HG03558 (cell line): ENCODE data around the gene PVRIG.
"Not testable (repeated sequence)": the region's sequence is repeated elsewhere in the genome, so short reads cannot be mapped to it uniquely, and the experiment has no call there.

Source experiments
- ATAC-seq: cut with Tn5 transposase; IDR thresholded peaks from one replicate; pipeline ENCODE4 v1.9.1; 2021; ENCODE audit warnings: moderate number of reproducible peaks; ENCODE audit not compliant: unreplicated experiment; ENCODE audit errors: extremely low read depth

PVRIG gene

GRCh38 chr7:100223376-100223927 is 3.7 kb downstream of the PVRIG start:
- not testable (repeated sequence) for ATAC-seq

- not testable (repeated sequence) for ATAC-seq
Measured at GRCh38 chr7:100224891-100225290, 5.1 kb downstream of the PVRIG start.

- not testable (repeated sequence) for ATAC-seq
Measured at GRCh38 chr7:100234660-100235317, 15.0 kb downstream of the PVRIG start.

GRCh38 chr7:100239975-100240374 is 20.2 kb downstream of the PVRIG start:
- ATAC-seq: not testable (repeated sequence)

GRCh38 chr7:100243385-100243784 is 23.6 kb downstream of the PVRIG start:
- ATAC-seq: not testable (repeated sequence)

- not testable (repeated sequence) for ATAC-seq
Measured at GRCh38 chr7:100244988-100245605, 25.3 kb downstream of the PVRIG start.

- not testable (repeated sequence) for ATAC-seq
Measured at GRCh38 chr7:100246121-100246864, 26.5 kb downstream of the PVRIG start.

- not testable (repeated sequence) for ATAC-seq
Measured at GRCh38 chr7:100246865-100247137, 27.1 kb downstream of the PVRIG start.

GRCh38 chr7:100247152-100247757 is 27.5 kb downstream of the PVRIG start:
- ATAC-seq: no peak

GRCh38 chr7:100248483-100248882 is 28.7 kb downstream of the PVRIG start:
- ATAC-seq: no peak

- no peak for ATAC-seq
Measured at GRCh38 chr7:100257017-100257416, 37.3 kb downstream of the PVRIG start.

- not testable (repeated sequence) for ATAC-seq
Measured at GRCh38 chr7:100259984-100260383, 40.2 kb downstream of the PVRIG start.

GRCh38 chr7:100262896-100263295 is 43.1 kb downstream of the PVRIG start:
- not testable (repeated sequence) for ATAC-seq

GRCh38 chr7:100264223-100264622 is 44.5 kb downstream of the PVRIG start:
- not testable (repeated sequence) for ATAC-seq

- ATAC-seq: not testable (repeated sequence)
Measured at GRCh38 chr7:100264669-100265165, 45.0 kb downstream of the PVRIG start.

GRCh38 chr7:100265851-100266250 is 46.1 kb downstream of the PVRIG start:
- ATAC-seq: not testable (repeated sequence)

GRCh38 chr7:100266576-100267354 is 47.0 kb downstream of the PVRIG start:
- ATAC-seq: no peak

GRCh38 chr7:100267648-100268047 is 47.9 kb downstream of the PVRIG start:
- ATAC-seq: no peak

- not testable (repeated sequence) for ATAC-seq
Measured at GRCh38 chr7:100268882-100269281, 49.1 kb downstream of the PVRIG start.
